GM19463 (cell line): ENCODE measurements around the gene TJP3.
"Not testable (repeated sequence)": the region's sequence is repeated elsewhere in the genome, so short reads cannot be mapped to it uniquely, and the experiment has no call there.

ENCODE experiments used
- ATAC-seq: cut with Tn5 transposase; IDR thresholded peaks from one replicate; pipeline ENCODE4 v1.9.1; 2021; ENCODE audit warnings: mild to moderate bottlenecking, moderate library complexity; ENCODE audit not compliant: unreplicated experiment

Gene TJP3

GRCh38 chr19:3738477-3739220 is 30.5 kb downstream of the TJP3 start:
- no peak for ATAC-seq

- no peak for ATAC-seq
Measured at GRCh38 chr19:3740431-3740830, 32.2 kb downstream of the TJP3 start.

- ATAC-seq = no peak
Measured at GRCh38 chr19:3743486-3743885, 35.3 kb downstream of the TJP3 start.

- ATAC-seq = no peak
Measured at GRCh38 chr19:3745363-3746045, 37.3 kb downstream of the TJP3 start.

GRCh38 chr19:3746371-3747056 is 38.3 kb downstream of the TJP3 start:
- ATAC-seq = no peak

GRCh38 chr19:3748965-3749364 is 40.8 kb downstream of the TJP3 start:
- ATAC-seq = no peak

GRCh38 chr19:3750211-3750610 is 42.0 kb downstream of the TJP3 start:
- ATAC-seq = no peak

GRCh38 chr19:3751236-3751635 is 43.1 kb downstream of the TJP3 start:
- ATAC-seq = no peak

GRCh38 chr19:3752492-3752891 is 44.3 kb downstream of the TJP3 start:
- ATAC-seq = no peak

GRCh38 chr19:3753631-3754410 is 45.6 kb downstream of the TJP3 start:
- no peak for ATAC-seq

- not testable (repeated sequence) for ATAC-seq
Measured at GRCh38 chr19:3757705-3758104, 49.5 kb downstream of the TJP3 start.

GRCh38 chr19:3758297-3758696 is 50.1 kb downstream of the TJP3 start:
- not testable (repeated sequence) for ATAC-seq

GRCh38 chr19:3759482-3760254 is 51.5 kb downstream of the TJP3 start:
- ATAC-seq = no peak

GRCh38 chr19:3760871-3761361 is 52.7 kb downstream of the TJP3 start:
- ATAC-seq = no peak

GRCh38 chr19:3761382-3762129 is 53.4 kb downstream of the TJP3 start, which contains the start of gene APBA3:
TSS of gene APBA3 (minus strand) at chr19:3761692. CDS start at chr19:3760264, 1,428 bp downstream.
- ATAC-seq = no peak

GRCh38 chr19:3762130-3762473 is 53.9 kb downstream of the TJP3 start:
- ATAC-seq = no peak

GRCh38 chr19:3762501-3763459 is 54.6 kb downstream of the TJP3 start, which contains the start of gene MRPL54:
TSS of gene MRPL54 (plus strand) at chr19:3762682. CDS start at chr19:3762701, 19 bp downstream.
- ATAC-seq = peak; percentile 74

- no peak for ATAC-seq
Measured at GRCh38 chr19:3765121-3765520, 56.9 kb downstream of the TJP3 start.
